Measurements from ENCODE around the gene LTV1. TPM values are rescaled to one million over a fixed set of nuclear protein-coding genes. Genes with fewer than 3 reads are reported as not detected.

The LTV1 gene
- total and polyA plus RNA-seq, 2 of the 4 experiments (the other 2 are of a cell fraction) = 11.1 to 19.0 TPM

DNA sequence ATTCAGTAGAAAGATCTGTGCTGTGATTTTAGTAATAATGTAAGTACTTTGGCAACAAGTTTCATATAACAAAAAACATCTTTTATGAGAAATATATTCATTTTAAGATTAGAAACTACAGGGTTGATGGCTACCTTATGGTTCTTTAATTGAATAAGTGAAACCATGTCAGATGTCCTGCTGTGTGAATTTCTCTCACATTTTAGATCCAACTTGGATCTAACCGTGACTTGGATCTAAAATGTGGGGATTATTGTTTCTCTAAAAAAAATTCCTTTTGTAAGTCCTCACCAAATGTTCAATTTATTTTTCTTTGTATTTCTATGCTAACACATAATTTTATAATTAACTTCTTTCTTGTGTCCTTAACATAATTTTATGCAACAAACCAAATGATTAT is 51.5 kb downstream of the LTV1 start:
- no peak overlapping the region for H3K27ac ChIP-seq (ENCODE audit: insufficient read depth, low read length)
- H2AFZ ChIP-seq (replicated peaks; ENCODE audit: low read length, poor library complexity) = no peak overlapping the region
- H3K4me1 ChIP-seq (ENCODE audit: control insufficient read depth, insufficient read depth, low read length) = no peaks in the 10 kb centered on the region
- H3K27me3 ChIP-seq (ENCODE audit: control insufficient read depth, insufficient read depth, low read length) = no peaks in the 10 kb centered on the region
- no peak overlapping the region for H2AK5ac ChIP-seq (ENCODE audit: low read depth, low read length)
- ChIA-PET CTCF (no interaction called here), POLR2A (ENCODE audit: unreplicated experiment) (no interaction called here)
- intact Hi-C loops (cut with micrococcal nuclease) (no loop called here), in situ Hi-C loops (cut with MboI; ENCODE audit: low sequenced_read_pairs) (no loop called here), dilution Hi-C loops (cut with HindIII; ENCODE audit: low sequenced_read_pairs, unreplicated experiment) (no loop called here)
- no peak overlapping the region for H2BK15ac ChIP-seq (ENCODE audit: low read depth, low read length)
- no peak overlapping the region for H3K4ac ChIP-seq (ENCODE audit: low read depth, low read length)
- no peak overlapping the region for H2BK5ac ChIP-seq (ENCODE audit: low read depth, low read length, poor library complexity, severe bottlenecking)
- WGBS, 2 experiments (ENCODE audit: extremely low coverage in 2 of 2, insufficient read length in 1 of 2) = no CpG with 5 or more reads among the region's 1 CpG
- H2BK120ac ChIP-seq (ENCODE audit: low read depth, low read length) = no peak overlapping the region
- no peaks in the 10 kb centered on the region for H3K36me3 ChIP-seq (ENCODE audit: control insufficient read depth, insufficient read depth, low read length)
- H3K56ac ChIP-seq (ENCODE audit: extremely low read depth, insufficient read depth, low read length) = no peak overlapping the region
- H3K9me3 ChIP-seq (ENCODE audit: control insufficient read depth, insufficient read depth, low read length) = no peaks in the 10 kb centered on the region
- TF ChIP-seq RFX5 (IDR thresholded peaks at IDR 0.05; ENCODE audit: low read depth, low read length) = no peak
- TF ChIP-seq CHD1 (IDR thresholded peaks at IDR 0.05; ENCODE audit: low read depth, low read length) = no peak
- ATAC-seq (ENCODE audit: low read depth) (no peak), DNase-seq (no peak)
- no peak overlapping the region for H3K4me2 ChIP-seq (ENCODE audit: low read depth, low read length)
- H3K14ac ChIP-seq (replicated peaks; ENCODE audit: low read depth, low read length) = no peak overlapping the region
- H3K4me3 ChIP-seq (ENCODE audit: insufficient read depth, low read depth, low read length) = no peak overlapping the region
- no peak overlapping the region for H2AK9ac ChIP-seq (replicated peaks; ENCODE audit: low read depth, low read length, poor library complexity)
- no peak overlapping the region for H3K18ac ChIP-seq (ENCODE audit: low read depth, low read length)
- no TSS peak for BruUV-seq (replicated peaks)
- H3K9ac ChIP-seq (ENCODE audit: low read depth, low read length) = no peak overlapping the region
- H4K91ac ChIP-seq (ENCODE audit: insufficient read depth, low read depth, low read length) = no peak overlapping the region
- no peaks in the 10 kb centered on the region for H4K20me1 ChIP-seq (ENCODE audit: insufficient read depth, low read length)
- H2BK20ac ChIP-seq (ENCODE audit: low read depth, low read length) = no peak overlapping the region
- no peak overlapping the region for H4K5ac ChIP-seq (ENCODE audit: low read depth, low read length)
- H3K9me1 ChIP-seq (ENCODE audit: insufficient read depth, low read length) = no peaks in the 10 kb centered on the region
- no peak overlapping the region for H4K8ac ChIP-seq (ENCODE audit: low read depth in 2 of 2, low read length in 2 of 2)
- H3K23ac ChIP-seq (ENCODE audit: low read depth, low read length) = no peak overlapping the region
- H3K79me1 ChIP-seq (ENCODE audit: low read depth in 1 of 2, low read length in 2 of 2) = no peaks in the 10 kb centered on the region

Measured in IMR-90 (cell line).